Limb (tissue), 2 donors: ENCODE data around the gene MOXD1.
A peak's percentile ranks its signal among the peaks of the same experiment; 100 is the strongest.

Source experiments
- DNase-seq, 2 donors: peaks; one replicate each; pipeline ENCODE4 v3.0.0-alpha.2; 2016; ENCODE audit errors: extremely low spot score in 2 of 2

MOXD1 gene

GRCh38 chr6:132400883-132401617, at the start of gene MOXD1:
TSS of gene MOXD1 (minus strand) at chr6:132401475. CDS start at chr6:132401426, 49 bp downstream.
- peak in 1 of 2 donors; percentile 79 for DNase-seq

GRCh38 chr6:132446855-132447241, 45.6 kb upstream of the MOXD1 start:
- DNase-seq, result no peak

- no peak for DNase-seq
Measured at GRCh38 chr6:132446141-132446854, 45.0 kb upstream of the MOXD1 start.

- DNase-seq, result no peak
Measured at GRCh38 chr6:132445201-132445951, 44.1 kb upstream of the MOXD1 start.

GRCh38 chr6:132443206-132443605, 41.9 kb upstream of the MOXD1 start:
- DNase-seq, result no peak

GRCh38 chr6:132430110-132430509, 28.8 kb upstream of the MOXD1 start:
- DNase-seq, result no peak

GRCh38 chr6:132425176-132425575, 23.9 kb upstream of the MOXD1 start:
- DNase-seq, result no peak

GRCh38 chr6:132423839-132424238, 22.6 kb upstream of the MOXD1 start:
- DNase-seq, result no peak

GRCh38 chr6:132418235-132418965, 17.1 kb upstream of the MOXD1 start:
- no peak for DNase-seq

GRCh38 chr6:132414761-132415160, 13.5 kb upstream of the MOXD1 start:
- DNase-seq, result no peak

- DNase-seq, result no peak
Measured at GRCh38 chr6:132414322-132414721, 13.0 kb upstream of the MOXD1 start.

GRCh38 chr6:132413499-132413802, 12.2 kb upstream of the MOXD1 start:
- DNase-seq, result no peak

- DNase-seq, result no peak
Measured at GRCh38 chr6:132412656-132413498, 11.6 kb upstream of the MOXD1 start.

- no peak for DNase-seq
Measured at GRCh38 chr6:132411296-132411695, 10.0 kb upstream of the MOXD1 start.

- no peak for DNase-seq
Measured at GRCh38 chr6:132410830-132411229, 9.6 kb upstream of the MOXD1 start.

- DNase-seq, result no peak
Measured at GRCh38 chr6:132405143-132405915, 4.1 kb upstream of the MOXD1 start.

GRCh38 chr6:132404736-132405135, 3.5 kb upstream of the MOXD1 start:
- no peak for DNase-seq

- DNase-seq, result no peak
Measured at GRCh38 chr6:132404330-132404729, 3.1 kb upstream of the MOXD1 start.

GRCh38 chr6:132401618-132402285, 477 bp upstream of the MOXD1 start:
- DNase-seq, result peak in 1 of 2 donors; percentile 50

- no peak for DNase-seq
Measured at GRCh38 chr6:132400555-132400882, 756 bp downstream of the MOXD1 start.
